ENCODE data around the gene MRTO4. TPM values are rescaled to one million over a fixed set of nuclear protein-coding genes. Genes with fewer than 3 reads are reported as not detected.

Gene MRTO4
- polyA plus RNA-seq, 1 of the 3 experiments (the other 2 are of a cell fraction): 48.4 TPM

GRCh38 chr1:19208710-19209438 lies 42.7 kb upstream of the MRTO4 start:
- 11% methylated on average over 8 of the region's 8 CpGs for WGBS (ENCODE audit: low lambda C conversion rate)

DNA sequence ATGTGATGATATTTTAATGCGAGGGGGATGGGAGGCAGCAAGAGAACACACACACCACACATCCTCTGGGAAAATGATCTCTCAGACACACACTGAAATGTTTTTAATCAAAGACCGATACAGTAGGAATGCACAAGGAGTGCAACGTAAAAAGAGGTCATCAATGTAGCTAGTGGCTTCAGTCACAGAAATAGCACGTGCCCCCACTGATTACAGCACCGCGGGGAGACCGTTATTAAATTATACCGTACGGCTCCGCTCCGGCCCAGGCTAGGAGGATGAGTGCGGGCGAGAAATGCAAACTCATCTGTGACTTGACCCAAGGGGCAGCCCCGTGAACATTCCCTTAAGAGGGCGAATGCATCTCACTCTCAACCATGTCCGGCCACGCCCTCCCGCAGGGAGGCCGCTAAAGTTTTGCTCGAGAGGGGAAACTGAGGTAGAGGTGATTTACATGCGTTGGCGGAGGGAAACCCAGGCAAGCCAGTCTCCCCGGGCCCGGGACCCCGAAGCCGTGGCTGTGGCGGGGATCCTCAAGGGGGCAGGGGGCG lies 42.1 kb upstream of the MRTO4 start:
- 0% methylated on average over 24 of the region's 28 CpGs for WGBS (ENCODE audit: low lambda C conversion rate)
- peak; percentile 57; the same call in 1 of the 2 replicates for TF ChIP-seq MXI1 (IDR thresholded peaks at IDR 0.05; ENCODE audit: low read depth, low read length)
- no peak for TF ChIP-seq GATA2 (CRISPR knock-in tag; IDR thresholded peaks at IDR 0.05)
- H2AFZ ChIP-seq (ENCODE audit: low read depth): no peak overlapping the region
- POLR2A ChIA-PET: no interaction called here
- peak overlapping the region; percentile 83 for H3K4me2 ChIP-seq
- peak overlapping the region; percentile 82 for H3K9ac ChIP-seq
- CTCF ChIA-PET: interaction anchor here (0.8 to 1.1 kb wide), 5 partner anchors 14 to 506 kb away, joined by 3 to 5 read pairs (median 4); no protein-coding TSS in a partner anchor
- DNase-seq: peak; percentile 36
- H4K20me1 ChIP-seq (ENCODE audit: insufficient read depth): peaks cover 49% of the 10 kb centered on the region
- H3K27me3 ChIP-seq (ENCODE audit: insufficient read depth): no peaks in the 10 kb centered on the region
- no peaks in the 10 kb centered on the region for H3K9me3 ChIP-seq
- H3F3A ChIP-seq (replicated peaks; ENCODE audit: insufficient read depth): peaks cover 22% of the 10 kb centered on the region
- no peaks in the 10 kb centered on the region for H3K9me2 ChIP-seq
- peak overlapping the region; percentile 87 to 96 for H3K4me3 ChIP-seq (ENCODE audit: low read depth in 2 of 2, low read length in 1 of 2)
- H3K27ac ChIP-seq (ENCODE audit: low read depth in 2 of 2, low read length in 1 of 2): peak overlapping the region; percentile 78 to 86
- H3K79me2 ChIP-seq (ENCODE audit: insufficient read depth): peaks cover 100% of the 10 kb centered on the region
- H3K36me3 ChIP-seq (replicated peaks in 1 of 2; ENCODE audit: control insufficient read depth in 1 of 2, insufficient read depth in 2 of 2, low read length in 1 of 2): peaks cover 15 to 26% of the 10 kb centered on the region in 2 experiments
- peaks cover 25 to 28% of the 10 kb centered on the region in 2 experiments for H3K4me1 ChIP-seq (ENCODE audit: control insufficient read depth in 1 of 2, insufficient read depth in 2 of 2, low read depth in 1 of 2, low read length in 1 of 2)

More at GRCh38 chr1:19208710-19209438, 42.7 kb upstream of the MRTO4 start:
- H3K4me2 ChIP-seq: peak overlapping the region; percentile 83
- no peak overlapping the region for H2AFZ ChIP-seq (ENCODE audit: low read depth)
- H3F3A ChIP-seq (replicated peaks; ENCODE audit: insufficient read depth): peaks cover 23% of the 10 kb centered on the region
- peaks cover 8 to 20% of the 10 kb centered on the region in 2 experiments for H3K36me3 ChIP-seq (replicated peaks in 1 of 2; ENCODE audit: control insufficient read depth in 1 of 2, insufficient read depth in 2 of 2, low read length in 1 of 2)
- peak overlapping the region; percentile 78 to 86 for H3K27ac ChIP-seq (ENCODE audit: low read depth in 2 of 2, low read length in 1 of 2)
- H3K79me2 ChIP-seq (ENCODE audit: insufficient read depth): peaks cover 100% of the 10 kb centered on the region
- no peaks in the 10 kb centered on the region for H3K9me3 ChIP-seq
- H3K9me2 ChIP-seq: no peaks in the 10 kb centered on the region
- DNase-seq: no peak
- H3K4me3 ChIP-seq (ENCODE audit: low read depth in 2 of 2, low read length in 1 of 2): peak overlapping the region; percentile 87 to 96
- H3K4me1 ChIP-seq (ENCODE audit: control insufficient read depth in 1 of 2, insufficient read depth in 2 of 2, low read depth in 1 of 2, low read length in 1 of 2): peaks cover 25 to 29% of the 10 kb centered on the region in 2 experiments
- H3K9ac ChIP-seq: peak overlapping the region; percentile 82
- peaks cover 56% of the 10 kb centered on the region for H4K20me1 ChIP-seq (ENCODE audit: insufficient read depth)
- TF ChIP-seq NRF1 (IDR thresholded peaks at IDR 0.05; ENCODE audit: low read depth, low read length): no peak
- TF ChIP-seq GATA2 (CRISPR knock-in tag; IDR thresholded peaks at IDR 0.05): no peak
- TF ChIP-seq JUND (IDR thresholded peaks at IDR 0.05): no peak
- CTCF ChIA-PET: interaction anchor here (0.8 to 1.1 kb wide), 5 partner anchors 13 to 324 kb away, joined by 3 to 5 read pairs (median 4); no protein-coding TSS in a partner anchor
- no peaks in the 10 kb centered on the region for H3K27me3 ChIP-seq (ENCODE audit: insufficient read depth)
- POLR2A ChIA-PET: no interaction called here

GRCh38 chr1:19209990-19210771 lies 41.4 kb upstream of the MRTO4 start, which contains the start of gene UBR4:
Gene UBR4, minus strand, starts transcription at chr1:19210266. Its CDS starts 18 bp downstream, at chr1:19210248.
- peak within 1 kb of the TSS; percentile 89; the same call in 1 of the 2 replicates for H2AFZ ChIP-seq (ENCODE audit: low read depth)
- peak within 1 kb of the TSS; percentile 82 for H3K9ac ChIP-seq
- H3K4me2 ChIP-seq: peak within 1 kb of the TSS; percentile 83
- POLR2A ChIA-PET: interaction anchor here (1.0 to 1.7 kb wide), 2 partner anchors 9 to 41 kb away, joined by 3 to 4 read pairs; partner anchors contain the start of gene EMC1
- peaks cover 100% of the 10 kb centered on the region for H3K79me2 ChIP-seq (ENCODE audit: insufficient read depth)
- peaks cover 16% of the 10 kb centered on the region for H3F3A ChIP-seq (replicated peaks; ENCODE audit: insufficient read depth)
- peaks cover 15 to 29% of the 10 kb centered on the region in 2 experiments for H3K36me3 ChIP-seq (replicated peaks in 1 of 2; ENCODE audit: control insufficient read depth in 1 of 2, insufficient read depth in 2 of 2, low read length in 1 of 2)
- peak within 1 kb of the TSS; percentile 78 to 86 for H3K27ac ChIP-seq (ENCODE audit: low read depth in 2 of 2, low read length in 1 of 2)
- WGBS (ENCODE audit: low lambda C conversion rate): 1% methylated on average over 27 of the region's 80 CpGs
- H3K9me3 ChIP-seq: no peaks in the 10 kb centered on the region
- no peaks in the 10 kb centered on the region for H3K27me3 ChIP-seq (ENCODE audit: insufficient read depth)
- H3K4me3 ChIP-seq (ENCODE audit: low read depth in 2 of 2, low read length in 1 of 2): peak within 1 kb of the TSS; percentile 87 to 96
- peak; percentile 96 for DNase-seq
- H3K4me1 ChIP-seq (ENCODE audit: control insufficient read depth in 1 of 2, insufficient read depth in 2 of 2, low read depth in 1 of 2, low read length in 1 of 2): peaks cover 22 to 25% of the 10 kb centered on the region in 2 experiments; a peak in 3 of 4 replicates
- H4K20me1 ChIP-seq (ENCODE audit: insufficient read depth): peaks cover 43% of the 10 kb centered on the region
- no peaks in the 10 kb centered on the region for H3K9me2 ChIP-seq
- CTCF ChIA-PET: interaction anchor here (0.7 to 2.5 kb wide), 6 partner anchors 14 to 505 kb away, joined by 3 to 6 read pairs (median 4); no protein-coding TSS in a partner anchor
- TF ChIP-seq MXI1 (IDR thresholded peaks at IDR 0.05; ENCODE audit: low read depth, low read length): peak; percentile 92
- no peak for TF ChIP-seq MEF2A (IDR thresholded peaks at IDR 0.05; ENCODE audit: borderline replicate concordance, low read depth)
- TF ChIP-seq JUND (IDR thresholded peaks at IDR 0.05): no peak
- TF ChIP-seq EP300 (IDR thresholded peaks at IDR 0.05; ENCODE audit: borderline replicate concordance in 1 of 2, low read depth in 1 of 2, low read length in 1 of 2): 0 out of 4 replicates have a peak, but pooled peaks of 1 of the 2 experiments have one; percentile 4
- TF ChIP-seq PBX3 (IDR thresholded peaks at IDR 0.05): no peak
- peak; percentile 69; the same call in 1 of the 2 replicates for TF ChIP-seq SIN3A (IDR thresholded peaks at IDR 0.05; ENCODE audit: borderline replicate concordance, low read depth, low read length)
- TF ChIP-seq YY1 (IDR thresholded peaks at IDR 0.05; ENCODE audit: low read depth): peak; percentile 86
- 0 out of 2 replicates have a peak, but pooled peaks have one; percentile 32 for TF ChIP-seq TEAD4 (IDR thresholded peaks at IDR 0.05; ENCODE audit: borderline replicate concordance, insufficient read depth)
- TF ChIP-seq TAF1 (IDR thresholded peaks at IDR 0.05; ENCODE audit: borderline replicate concordance, low read depth, low read length): peak; percentile 90
- peak; percentile 88 for TF ChIP-seq GABPA (IDR thresholded peaks at IDR 0.05; ENCODE audit: low read depth)
- TF ChIP-seq, protein P1, sequence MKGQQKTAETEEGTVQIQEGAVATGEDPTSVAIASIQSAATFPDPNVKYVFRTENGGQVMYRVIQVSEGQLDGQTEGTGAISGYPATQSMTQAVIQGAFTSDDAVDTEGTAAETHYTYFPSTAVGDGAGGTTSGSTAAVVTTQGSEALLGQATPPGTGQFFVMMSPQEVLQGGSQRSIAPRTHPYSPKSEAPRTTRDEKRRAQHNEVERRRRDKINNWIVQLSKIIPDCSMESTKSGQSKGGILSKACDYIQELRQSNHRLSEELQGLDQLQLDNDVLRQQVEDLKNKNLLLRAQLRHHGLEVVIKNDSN (IDR thresholded peaks at IDR 0.05; ENCODE audit: borderline replicate concordance, low read depth): 0 out of 2 replicates have a peak, but pooled peaks have one; percentile 9
- no peak for TF ChIP-seq RXRA (IDR thresholded peaks at IDR 0.05; ENCODE audit: borderline replicate concordance, low read depth)
- TF ChIP-seq FOXJ3 (CRISPR knock-in tag; IDR thresholded peaks at IDR 0.05): no peak
- TF ChIP-seq ELF1 (IDR thresholded peaks at IDR 0.05): peak; percentile 61; the same call in 1 of the 2 replicates

Measured in SK-N-SH (cell line).